Measurements from ENCODE around the gene KDM4C. TPM values are rescaled to one million over a fixed set of nuclear protein-coding genes. Genes with fewer than 3 reads are reported as not detected.

The KDM4C gene
- total RNA-seq, 4 donors from 2014 or later, result 52.1 to 83.6 (median 65.5) TPM

- Histone ChIP-seq H3K27ac (no peak overlapping the region), H3K4me1 (peaks cover 5 to 8% of the 10 kb centered on the region in 2 donors), H3K9me3 (no peaks in the 10 kb centered on the region), H3K36me3 (no peaks in the 10 kb centered on the region), H3K4me3 (replicated peaks in 1 of 3) (no peak overlapping the region), H3K27me3 (no peaks in the 10 kb centered on the region)
- intact Hi-C loops (cut with DNase I), result no loop called here
- TF ChIP-seq POLR2A (IDR thresholded peaks at IDR 0.05), result no peak
- no peak for TF ChIP-seq CTCF (IDR thresholded peaks at IDR 0.05)
- 95 to 100% methylated on average over 1 to 2 of the region's 2 CpGs for WGBS, 2 donors
- DNase-seq, result no peak
Observed at GRCh38 chr9:6771722-6772121, 13.9 kb downstream of the KDM4C start.

GRCh38 chr9:6777213-6777902 is 19.6 kb downstream of the KDM4C start:
- TF ChIP-seq CTCF (IDR thresholded peaks at IDR 0.05) (no peak), POLR2A (IDR thresholded peaks at IDR 0.05) (no peak)
- WGBS, 2 donors, result 33 to 42% methylated on average over 6 of the region's 6 CpGs
- H3K9me3 ChIP-seq, result no peaks in the 10 kb centered on the region
- no peak overlapping the region for H3K4me3 ChIP-seq (replicated peaks in 1 of 3)
- H3K36me3 ChIP-seq, result no peaks in the 10 kb centered on the region
- intact Hi-C loops (cut with DNase I), result no loop called here
- H3K4me1 ChIP-seq, result peaks cover 10 to 21% of the 10 kb centered on the region in 2 donors
- DNase-seq, result peak; percentile 14 to 29
- H3K27ac ChIP-seq, result peak overlapping the region in 2 of 3 donors; percentile 15
- H3K27me3 ChIP-seq, result no peaks in the 10 kb centered on the region

GRCh38 chr9:6779417-6780241 is 21.9 kb downstream of the KDM4C start:
- TF ChIP-seq POLR2A (IDR thresholded peaks at IDR 0.05), result no peak
- TF ChIP-seq CTCF (IDR thresholded peaks at IDR 0.05), result no peak
- Histone ChIP-seq H3K9me3 (no peaks in the 10 kb centered on the region), H3K36me3 (no peaks in the 10 kb centered on the region), H3K4me1 (peaks cover 10 to 21% of the 10 kb centered on the region in 2 donors), H3K27ac (no peak overlapping the region), H3K27me3 (no peaks in the 10 kb centered on the region), H3K4me3 (replicated peaks in 1 of 3) (no peak overlapping the region)
- intact Hi-C loops (cut with DNase I), result no loop called here
- 63 to 68% methylated on average over 3 of the region's 3 CpGs for WGBS, 2 donors
- DNase-seq, result peak in 1 of 2 donors; percentile 12

- Histone ChIP-seq H3K36me3 (no peaks in the 10 kb centered on the region), H3K27ac (no peak overlapping the region), H3K27me3 (no peaks in the 10 kb centered on the region), H3K9me3 (no peaks in the 10 kb centered on the region), H3K4me3 (replicated peaks in 1 of 3) (no peak overlapping the region), H3K4me1 (peaks cover 10 to 21% of the 10 kb centered on the region in 2 donors)
- TF ChIP-seq POLR2A (IDR thresholded peaks at IDR 0.05), result no peak
- DNase-seq, result no peak
- intact Hi-C loops (cut with DNase I), result no loop called here
- 88 to 91% methylated on average over 4 of the region's 4 CpGs for WGBS, 2 donors
Observed at GRCh38 chr9:6780690-6781089, 22.9 kb downstream of the KDM4C start.

- intact Hi-C loops (cut with DNase I), result no loop called here
- TF ChIP-seq POLR2A (IDR thresholded peaks at IDR 0.05) (no peak), CTCF (IDR thresholded peaks at IDR 0.05) (no peak)
- no peak for DNase-seq
- no peaks in the 10 kb centered on the region for H3K36me3 ChIP-seq
- WGBS, 2 donors, result 50 to 81% methylated on average over 2 of the region's 2 CpGs
- H3K27me3 ChIP-seq, result no peaks in the 10 kb centered on the region
- H3K27ac ChIP-seq, result no peak overlapping the region
- no peak overlapping the region for H3K4me3 ChIP-seq (replicated peaks in 1 of 3)
- peaks cover 8 to 21% of the 10 kb centered on the region in 2 donors for H3K4me1 ChIP-seq
- no peaks in the 10 kb centered on the region for H3K9me3 ChIP-seq
Observed at GRCh38 chr9:6781476-6781875, 23.7 kb downstream of the KDM4C start.

All from thyroid gland (tissue), 4 donors.